ENCODE data around the gene SCG3. TPM values are rescaled to one million over a fixed set of nuclear protein-coding genes. Genes with fewer than 3 reads are reported as not detected.

The SCG3 gene
- total RNA-seq, 1 donor from 2014 or later: 1.5 TPM

DNA sequence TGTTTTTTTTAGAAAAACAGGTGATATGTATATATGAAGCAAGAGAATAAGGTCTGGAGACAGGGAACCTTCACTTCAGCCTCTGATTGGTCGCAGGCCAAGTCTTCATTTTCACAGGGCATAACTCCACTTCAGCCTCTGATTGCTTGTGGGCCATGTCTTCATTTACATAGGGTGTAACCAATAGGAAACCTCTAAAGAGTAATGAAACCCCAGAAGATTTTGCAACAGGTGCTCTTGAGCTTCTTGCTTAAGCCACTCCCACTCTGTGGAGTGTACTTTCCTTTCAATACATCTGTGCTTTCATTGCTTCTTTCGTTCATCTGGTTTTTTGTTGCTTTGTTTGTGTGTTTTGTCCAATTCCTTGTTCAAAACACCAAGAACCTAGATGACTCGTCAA, 22.6 kb upstream of the SCG3 start:
- H3K27me3 ChIP-seq: no peaks in the 10 kb centered on the region
- H3K4me3 ChIP-seq: no peak overlapping the region
- intact Hi-C loops (cut with DNase I): no loop called here
- no peaks in the 10 kb centered on the region for H3K4me1 ChIP-seq
- no peak for DNase-seq (ENCODE audit: extremely low spot score in 2 of 2)
- H3K9me3 ChIP-seq: no peaks in the 10 kb centered on the region
- no peaks in the 10 kb centered on the region for H3K36me3 ChIP-seq
- no peak overlapping the region for H3K27ac ChIP-seq
- TF ChIP-seq POLR2AphosphoS5 (IDR thresholded peaks at IDR 0.05; ENCODE audit: insufficient read depth in 1 of 2, low read depth in 1 of 2): no peak
- TF ChIP-seq, protein P1, sequence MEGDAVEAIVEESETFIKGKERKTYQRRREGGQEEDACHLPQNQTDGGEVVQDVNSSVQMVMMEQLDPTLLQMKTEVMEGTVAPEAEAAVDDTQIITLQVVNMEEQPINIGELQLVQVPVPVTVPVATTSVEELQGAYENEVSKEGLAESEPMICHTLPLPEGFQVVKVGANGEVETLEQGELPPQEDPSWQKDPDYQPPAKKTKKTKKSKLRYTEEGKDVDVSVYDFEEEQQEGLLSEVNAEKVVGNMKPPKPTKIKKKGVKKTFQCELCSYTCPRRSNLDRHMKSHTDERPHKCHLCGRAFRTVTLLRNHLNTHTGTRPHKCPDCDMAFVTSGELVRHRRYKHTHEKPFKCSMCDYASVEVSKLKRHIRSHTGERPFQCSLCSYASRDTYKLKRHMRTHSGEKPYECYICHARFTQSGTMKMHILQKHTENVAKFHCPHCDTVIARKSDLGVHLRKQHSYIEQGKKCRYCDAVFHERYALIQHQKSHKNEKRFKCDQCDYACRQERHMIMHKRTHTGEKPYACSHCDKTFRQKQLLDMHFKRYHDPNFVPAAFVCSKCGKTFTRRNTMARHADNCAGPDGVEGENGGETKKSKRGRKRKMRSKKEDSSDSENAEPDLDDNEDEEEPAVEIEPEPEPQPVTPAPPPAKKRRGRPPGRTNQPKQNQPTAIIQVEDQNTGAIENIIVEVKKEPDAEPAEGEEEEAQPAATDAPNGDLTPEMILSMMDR (IDR thresholded peaks at IDR 0.05): no peak
- no peak for TF ChIP-seq POLR2A (IDR thresholded peaks at IDR 0.05)

DNA sequence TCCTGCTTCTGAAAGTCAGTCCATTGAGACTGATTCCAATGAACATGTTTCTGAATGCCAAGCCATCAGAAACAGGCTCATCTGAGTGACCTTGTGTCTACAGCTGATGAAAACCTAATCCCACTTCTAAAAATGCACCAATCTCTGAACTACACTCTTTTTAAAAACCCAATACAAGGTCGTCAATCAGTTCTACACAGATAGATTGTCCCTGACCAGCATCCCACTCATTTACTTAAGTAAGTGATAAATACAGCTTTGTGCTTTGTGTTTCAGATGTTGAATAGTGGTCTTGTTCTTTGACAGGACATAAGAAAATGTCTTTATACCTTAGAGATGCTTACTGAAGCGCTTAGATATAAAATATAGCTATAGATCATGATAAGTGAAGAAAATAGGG, 20.2 kb upstream of the SCG3 start:
- TF ChIP-seq, protein P1 (IDR thresholded peaks at IDR 0.05): no peak
- TF ChIP-seq POLR2A (IDR thresholded peaks at IDR 0.05) (no peak), POLR2AphosphoS5 (IDR thresholded peaks at IDR 0.05; ENCODE audit: insufficient read depth in 1 of 2, low read depth in 1 of 2) (no peak)
- intact Hi-C loops (cut with DNase I): no loop called here

DNA sequence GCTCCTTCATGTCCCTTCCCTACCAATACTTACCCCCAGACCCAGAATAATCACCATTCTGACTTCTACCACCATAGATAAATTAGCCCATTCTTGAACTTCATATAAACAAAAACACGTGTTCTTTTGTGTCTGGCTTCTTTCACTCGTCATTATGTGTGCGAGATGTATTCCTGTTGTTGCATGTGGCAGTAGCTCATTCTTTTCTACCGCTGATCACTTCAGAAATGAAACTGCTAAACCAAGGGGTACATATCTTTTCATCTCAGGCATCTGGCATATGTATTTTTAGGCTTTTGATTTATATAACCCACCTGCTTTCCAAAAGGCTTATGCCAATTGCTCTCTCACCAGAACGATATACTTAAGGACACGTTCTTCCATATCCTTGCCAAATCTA, 13.8 kb upstream of the SCG3 start:
- Histone ChIP-seq H3K9me3 (no peaks in the 10 kb centered on the region), H3K4me1 (no peaks in the 10 kb centered on the region), H3K36me3 (no peaks in the 10 kb centered on the region), H3K27me3 (no peaks in the 10 kb centered on the region), H3K27ac (no peak overlapping the region), H3K4me3 (no peak overlapping the region)
- no peak for DNase-seq (ENCODE audit: extremely low spot score in 2 of 2)
- intact Hi-C loops (cut with DNase I): no loop called here
- TF ChIP-seq POLR2AphosphoS5 (IDR thresholded peaks at IDR 0.05; ENCODE audit: insufficient read depth in 1 of 2, low read depth in 1 of 2) (no peak), POLR2A (IDR thresholded peaks at IDR 0.05) (no peak)
- TF ChIP-seq, protein P1 (IDR thresholded peaks at IDR 0.05): no peak

More for the DNA sequence above, 20.2 kb upstream of the SCG3 start:
- Histone ChIP-seq H3K4me3 (no peak overlapping the region), H3K9me3 (no peaks in the 10 kb centered on the region), H3K4me1 (no peaks in the 10 kb centered on the region), H3K36me3 (no peaks in the 10 kb centered on the region), H3K27me3 (no peaks in the 10 kb centered on the region), H3K27ac (no peak overlapping the region)
- DNase-seq (ENCODE audit: extremely low spot score in 2 of 2): no peak

DNA sequence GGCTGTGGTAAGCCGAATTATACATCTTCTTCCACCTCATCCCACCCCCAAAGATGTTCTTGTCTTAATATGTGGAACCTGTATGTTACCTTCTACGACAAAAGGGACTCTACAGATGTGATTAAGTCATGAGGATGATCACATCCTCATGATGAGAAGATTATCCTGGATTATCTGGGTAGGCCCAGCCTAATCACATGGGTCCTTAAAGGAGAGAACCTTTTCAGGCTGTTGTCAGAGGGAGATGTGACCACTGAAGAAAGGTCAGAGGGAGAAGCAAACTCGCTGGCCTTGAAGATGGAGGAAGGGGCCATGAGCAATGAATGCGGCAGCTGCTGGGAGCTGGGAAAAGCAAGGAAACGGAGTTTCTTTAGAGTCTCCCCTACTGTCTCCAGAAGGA, 12.9 kb upstream of the SCG3 start:
- no peaks in the 10 kb centered on the region for H3K36me3 ChIP-seq
- H3K9me3 ChIP-seq: no peaks in the 10 kb centered on the region
- no peaks in the 10 kb centered on the region for H3K27me3 ChIP-seq
- no peak for DNase-seq (ENCODE audit: extremely low spot score in 2 of 2)
- H3K4me1 ChIP-seq: no peaks in the 10 kb centered on the region
- intact Hi-C loops (cut with DNase I): no loop called here
- no peak overlapping the region for H3K4me3 ChIP-seq
- no peak overlapping the region for H3K27ac ChIP-seq
- TF ChIP-seq POLR2AphosphoS5 (IDR thresholded peaks at IDR 0.05; ENCODE audit: insufficient read depth in 1 of 2, low read depth in 1 of 2) (no peak), POLR2A (IDR thresholded peaks at IDR 0.05) (no peak)
- TF ChIP-seq, protein P1 (IDR thresholded peaks at IDR 0.05): no peak

DNA sequence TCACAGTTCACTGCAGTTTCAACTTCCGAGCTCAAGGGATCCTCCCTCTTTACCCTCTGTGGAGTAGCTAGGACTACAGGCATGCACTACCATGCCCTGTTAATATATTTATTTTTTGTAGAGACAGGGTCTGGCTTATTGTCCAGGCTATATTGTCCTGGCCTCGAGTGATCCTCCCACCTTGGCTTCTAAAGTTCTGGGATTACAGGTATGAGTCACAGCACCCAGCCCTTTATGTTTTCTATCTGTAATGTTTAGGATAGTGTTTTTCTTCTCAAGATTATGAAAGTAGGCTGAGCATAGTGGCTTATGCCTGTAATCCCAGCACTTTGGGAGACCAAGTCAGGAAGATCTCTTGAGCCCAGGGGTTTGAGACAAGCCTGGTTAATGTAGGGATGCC, 11.9 kb upstream of the SCG3 start:
- Histone ChIP-seq H3K4me3 (no peak overlapping the region), H3K4me1 (no peaks in the 10 kb centered on the region), H3K27me3 (no peaks in the 10 kb centered on the region), H3K36me3 (no peaks in the 10 kb centered on the region), H3K9me3 (no peaks in the 10 kb centered on the region), H3K27ac (no peak overlapping the region)
- intact Hi-C loops (cut with DNase I): no loop called here
- DNase-seq (ENCODE audit: extremely low spot score in 2 of 2): no peak
- TF ChIP-seq POLR2A (IDR thresholded peaks at IDR 0.05) (no peak), POLR2AphosphoS5 (IDR thresholded peaks at IDR 0.05; ENCODE audit: insufficient read depth in 1 of 2, low read depth in 1 of 2) (no peak)
- TF ChIP-seq, protein P1 (IDR thresholded peaks at IDR 0.05): no peak

Data from vagina (tissue), 2 donors.